HCT116 (cell line): ENCODE results near the gene VMO1. TPM values are rescaled to one million over a fixed set of nuclear protein-coding genes. Genes with fewer than 3 reads are reported as not detected.

ENCODE experiments used
- ATAC-seq: fragments of 200-7000 bp; cut with Tn5 transposase; 2 replicates; pipeline ENCODE4 v1.9.1; 2020; ENCODE audit warnings: mild to moderate bottlenecking, moderate library complexity
- BruUV-seq: library from RNA; stranded (reverse); fragments of 400-500 nt; replicated peaks from 2 replicates; lab custom pipeline; 2021; lab: Mats Ljungman, UMichigan
- CTCF ChIA-PET: fragments of 300-600 bp; sonication (Branson Sonifier 250); formaldehyde crosslinking; loops from one replicate; lab custom pipeline; 2021; ENCODE audit warnings: antibody characterized with exemption; lab: Charles Lee
- POLR2A ChIA-PET: fragments of 300-600, 350-600 bp; sonication (Branson Sonifier 250); formaldehyde crosslinking; loops from one replicate; lab custom pipeline; 2021; ENCODE audit warnings: antibody characterized with exemption; lab: Charles Lee
- RAD21 ChIA-PET, 2 experiments: fragments of 300-600 bp; sonication (Branson Sonifier 250); formaldehyde crosslinking; loops; one replicate each; lab custom pipeline; 2023; ENCODE audit warnings: low total read pairs in 2 of 2; ENCODE audit not compliant: uncharacterized antibody in 2 of 2, unreplicated experiment in 2 of 2, low non-redundant PET in 1 of 2; lab: Charles Lee
- DNase-seq: peaks from one replicate; pipeline ENCODE4 v3.0.0-alpha.2; 2010; ENCODE audit warnings: low read depth, low spot score
- H2AFZ ChIP-seq: fragments of 200-600 bp; shearing (Covaris generic), sonication (generic); 2 replicates; pipeline ENCODE4 v1.6.1; 2017; ENCODE audit warnings: low read depth, mixed run types, mixed read lengths, antibody characterized with exemption, low read length; ENCODE audit not compliant: poor library complexity, severe bottlenecking
- H3K27ac ChIP-seq: 2 replicates; pipeline ENCODE4 v1.5.1; 2012; ENCODE audit warnings: low read depth, low read length
- H3K27me3 ChIP-seq: fragments of 200-600 bp; sonication (generic); 2 replicates; pipeline ENCODE4 v1.6.1; 2016; ENCODE audit warnings: mixed run types, low read length, mixed read lengths; ENCODE audit not compliant: insufficient read depth
- H3K36me3 ChIP-seq, 2 experiments: fragments of 200-500 bp in 1 of 2; fragments of 200-600 bp in 1 of 2; sonication (Bioruptor generic) in 1 of 2; sonication (generic) in 1 of 2; 2 replicates each; pipeline versions ENCODE4 v1.5.1 to v1.6.1; 2014 to 2016; ENCODE audit warnings: low read length in 2 of 2, inconsistent platforms in 1 of 2, mixed read lengths in 1 of 2, mixed run types in 1 of 2; ENCODE audit not compliant: insufficient read depth in 2 of 2, control insufficient read depth in 1 of 2
- H3K4me1 ChIP-seq, 2 experiments: fragments of 200-600 bp in 1 of 2; sonication (generic) in 1 of 2; 2 replicates each; pipeline versions ENCODE4 v1.5.1 to v1.6.1; 2012 to 2017; ENCODE audit warnings: low read length in 2 of 2, inconsistent platforms in 1 of 2, mild to moderate bottlenecking in 1 of 2, mixed read lengths in 1 of 2, mixed run types in 1 of 2, moderate library complexity in 1 of 2; ENCODE audit not compliant: insufficient read depth in 2 of 2, control insufficient read depth in 1 of 2
- H3K4me2 ChIP-seq: fragments of 200-600 bp; sonication (generic); 2 replicates; pipeline ENCODE4 v1.6.1; 2017; ENCODE audit warnings: mixed run types, low read length, mixed read lengths
- H3K4me3 ChIP-seq, 2 experiments: fragments of 200-600 bp in 1 of 2; sonication (generic) in 1 of 2; replicated peaks in 1 of 2; 2 replicates each; pipeline ENCODE4 v1.5.1; 2011 to 2016; ENCODE audit warnings: low read length in 2 of 2, control low read depth in 1 of 2, low read depth in 1 of 2, mild to moderate bottlenecking in 1 of 2, mixed read lengths in 1 of 2, mixed run types in 1 of 2
- H3K79me2 ChIP-seq: fragments of 200-600 bp; sonication (generic); 2 replicates; pipeline ENCODE4 v1.6.1; 2017; ENCODE audit warnings: mild to moderate bottlenecking, mixed run types, low read length, moderate library complexity, mixed read lengths; ENCODE audit not compliant: insufficient read depth
- H3K9ac ChIP-seq: fragments of 200-600 bp; sonication (generic); 2 replicates; pipeline ENCODE4 v1.6.1; 2016; ENCODE audit warnings: low read length, mixed read lengths
- H3K9me2 ChIP-seq: fragments of 200-600 bp; sonication (generic), shearing (Covaris generic); 2 replicates; pipeline ENCODE4 v1.6.1; 2017; ENCODE audit warnings: mixed run types, mild to moderate bottlenecking, moderate library complexity; ENCODE audit not compliant: insufficient read depth
- H3K9me3 ChIP-seq, 2 experiments: fragments of 200-500 bp in 1 of 2; fragments of 200-600 bp in 1 of 2; sonication (Bioruptor generic) in 1 of 2; sonication (generic) in 1 of 2; 2 replicates each; pipeline ENCODE4 v1.6.1; 2014 to 2017; ENCODE audit warnings: low read length in 2 of 2, mixed read lengths in 2 of 2, inconsistent platforms in 1 of 2, low read depth in 1 of 2, mild to moderate bottlenecking in 1 of 2, mixed run types in 1 of 2, moderate library complexity in 1 of 2; ENCODE audit not compliant: control insufficient read depth in 1 of 2, insufficient read depth in 1 of 2
- H4K20me1 ChIP-seq: fragments of 200-600 bp; sonication (generic), shearing (Covaris generic); 2 replicates; pipeline ENCODE4 v1.6.1; 2017; ENCODE audit warnings: mixed run types, mild to moderate bottlenecking, moderate library complexity; ENCODE audit not compliant: insufficient read depth
- ATF3 ChIP-seq: IDR thresholded peaks from 2 replicates; pipeline ENCODE4 v1.6.1; 2012
- CBX3 ChIP-seq: IDR thresholded peaks from 2 replicates; pipeline ENCODE4 v1.6.1; 2012; ENCODE audit warnings: low read depth
- CEBPB ChIP-seq: IDR thresholded peaks from 2 replicates; pipeline ENCODE4 v1.6.1; 2012; ENCODE audit warnings: low read depth
- EGR1 ChIP-seq: IDR thresholded peaks from 2 replicates; pipeline ENCODE4 v1.6.1; 2012; ENCODE audit warnings: low read depth
- ELF1 ChIP-seq: IDR thresholded peaks from 2 replicates; pipeline ENCODE4 v1.6.1; 2012; ENCODE audit warnings: low read depth, borderline replicate concordance
- EZH2phosphoT487 ChIP-seq: fragments of 200-600 bp; IDR thresholded peaks from 2 replicates; pipeline ENCODE4 v1.6.1; 2018; ENCODE audit warnings: antibody characterized with exemption, borderline replicate concordance
- FOSL1 ChIP-seq: IDR thresholded peaks from 2 replicates; pipeline ENCODE4 v1.6.1; 2012; ENCODE audit warnings: low read depth
- JUND ChIP-seq: IDR thresholded peaks from 2 replicates; pipeline ENCODE4 v1.6.1; 2012
- POLR2A ChIP-seq: IDR thresholded peaks from 2 replicates; pipeline ENCODE4 v1.7.0; 2011; ENCODE audit warnings: borderline replicate concordance; ENCODE audit not compliant: insufficient read depth, insufficient read length; ENCODE audit errors: extremely low read depth
- POLR2AphosphoS5 ChIP-seq: IDR thresholded peaks from 2 replicates; pipeline ENCODE4 v1.6.1; 2011; ENCODE audit warnings: mild to moderate bottlenecking, low read depth, low read length, moderate library complexity
- SIN3A ChIP-seq: IDR thresholded peaks from 2 replicates; pipeline ENCODE4 v1.6.1; 2012; ENCODE audit warnings: low read depth
- SP1 ChIP-seq: IDR thresholded peaks from 2 replicates; pipeline ENCODE4 v1.6.1; 2012; ENCODE audit warnings: low read depth
- SRF ChIP-seq: IDR thresholded peaks from 2 replicates; pipeline ENCODE4 v1.6.1; 2012; ENCODE audit warnings: low read depth
- TCF7L2 ChIP-seq: IDR thresholded peaks from 2 replicates; pipeline ENCODE4 v1.7.0; 2011; ENCODE audit warnings: borderline replicate concordance, inconsistent platforms; ENCODE audit not compliant: insufficient read depth, insufficient read length; ENCODE audit errors: extremely low read depth
- YY1 ChIP-seq: IDR thresholded peaks from 2 replicates; pipeline ENCODE4 v1.6.1; 2011; ENCODE audit warnings: low read length, low read depth, moderate library complexity, mild to moderate bottlenecking; ENCODE audit not compliant: insufficient replicate concordance; ENCODE audit errors: extremely low read depth
- ZFX ChIP-seq: fragments of 450-650 bp; IDR thresholded peaks from 2 replicates; pipeline ENCODE4 v1.6.1; 2017
- ZNF274 ChIP-seq: fragments of 200-500 bp; sonication (Bioruptor generic); IDR thresholded peaks from 2 replicates; pipeline ENCODE4 v1.6.1; 2014; ENCODE audit warnings: mild to moderate bottlenecking, low read depth, low read length, inconsistent platforms
- intact Hi-C: fragments of 100-400 bp; cut with micrococcal nuclease; formaldehyde crosslinking; loops from 2 replicates; pipeline ENCODE4 v1.10.0; 2022
- total RNA-seq: library from RNA; stranded (reverse); gene quantifications from one replicate; pipeline ENCODE4 v1.2.1, GENCODE V29; 2021; ENCODE audit not compliant: unreplicated experiment

Gene VMO1
- total RNA-seq, 1 experiment from 2014 or later = 0.76 TPM

- TF ChIP-seq SRF (no peak), POLR2AphosphoS5 (no peak), ATF3 (no peak), CBX3 (no peak), ZFX (no peak), EZH2phosphoT487 (no peak), FOSL1 (no peak), ELF1 (no peak)
Observed at GRCh38 chr17:4810696-4811290, 24.6 kb upstream of the VMO1 start (continued).

- no peak for TF ChIP-seq JUND
- no peak for TF ChIP-seq EGR1
- TF ChIP-seq SIN3A = no peak
- TF ChIP-seq FOSL1 = no peak
- TF ChIP-seq CBX3 = no peak
- no peak for TF ChIP-seq EZH2phosphoT487
- TF ChIP-seq YY1 = no peak
- no peak for TF ChIP-seq TCF7L2
- no peak for TF ChIP-seq CEBPB
- no peak for TF ChIP-seq ZNF274
- TF ChIP-seq SP1 = no peak
- TF ChIP-seq SRF = no peak
- TF ChIP-seq ZFX = no peak
- TF ChIP-seq POLR2A = no peak
- TF ChIP-seq, all 23 proteins: peak for 0
- Histone ChIP-seq H4K20me1 (no peaks in the 10 kb centered on the region), H3K4me1 (peaks cover 12 to 13% of the 10 kb centered on the region in 2 experiments), H2AFZ (no peak overlapping the region), H3K9me3 (no peaks in the 10 kb centered on the region), H3K9ac (no peak overlapping the region), H3K36me3 (peaks cover 5 to 7% of the 10 kb centered on the region in 2 experiments; a peak in 3 of 4 replicates), H3K9me2 (no peaks in the 10 kb centered on the region), H3K27me3 (no peaks in the 10 kb centered on the region), H3K4me3 (no peak overlapping the region), H3K4me2 (no peak overlapping the region), H3K27ac (no peak overlapping the region), H3K79me2 (no peaks in the 10 kb centered on the region)
- BruUV-seq = no TSS peak
- DNase-seq = no peak
- POLR2A ChIA-PET = no interaction called here
- intact Hi-C loops = no loop called here
- CTCF ChIA-PET = no interaction called here
- no peak for ATAC-seq
- RAD21 ChIA-PET = no interaction called here
Observed at GRCh38 chr17:4808378-4808767, 22.2 kb upstream of the VMO1 start.
